PC-3 (cell line): ENCODE data around the gene PKN1. TPM values are rescaled to one million over a fixed set of nuclear protein-coding genes. Genes with fewer than 3 reads are reported as not detected.

ENCODE experiments used
- ATAC-seq: fragments of 200-7000 bp; cut with Tn5 transposase; 2 replicates; pipeline ENCODE4 v1.9.1; 2020; ENCODE audit warnings: mild to moderate bottlenecking, moderate library complexity
- BruUV-seq: library from RNA; stranded (reverse); fragments of 400-500 nt; replicated peaks from 2 replicates; lab custom pipeline; 2021; lab: Mats Ljungman, UMichigan
- CTCF ChIA-PET: fragments of 300-600 bp; sonication (Branson Sonifier 250); formaldehyde crosslinking; loops from one replicate; lab custom pipeline; 2022; ENCODE audit warnings: antibody characterized with exemption; lab: Charles Lee
- POLR2A ChIA-PET: fragments of 300-600 bp; sonication (Branson Sonifier 250); formaldehyde crosslinking; loops from one replicate; lab custom pipeline; 2022; ENCODE audit warnings: antibody characterized with exemption; ENCODE audit not compliant: unreplicated experiment; lab: Charles Lee
- DNase-seq: peaks from one replicate; pipeline ENCODE4 v3.0.0-alpha.2; 2015
- H2AFZ ChIP-seq: fragments of 300-600 bp; sonication (generic); 2 replicates; pipeline ENCODE4 v1.6.0; 2016; ENCODE audit warnings: antibody characterized with exemption, low read length
- H3F3A ChIP-seq: fragments of 300-600 bp; sonication (generic); one replicate; pipeline ENCODE4 v1.6.0; 2017; ENCODE audit warnings: antibody characterized with exemption, low read length, control low read depth, mild to moderate bottlenecking; ENCODE audit not compliant: unreplicated experiment
- H3K27ac ChIP-seq: fragments of 300-600 bp; sonication (generic); 2 replicates; pipeline ENCODE4 v1.5.1; 2016; ENCODE audit warnings: mild to moderate bottlenecking, low read length
- H3K27me3 ChIP-seq: fragments of 300-600 bp; sonication (generic); 2 replicates; pipeline ENCODE4 v1.6.1; 2016; ENCODE audit warnings: low read length, mixed read lengths
- H3K36me3 ChIP-seq: fragments of 300-600 bp; sonication (generic); 2 replicates; pipeline ENCODE4 v1.6.1; 2016; ENCODE audit warnings: low read depth, mixed run types, low read length, mixed read lengths
- H3K4me1 ChIP-seq: fragments of 300-600 bp; sonication (generic); 2 replicates; pipeline ENCODE4 v1.5.1; 2016; ENCODE audit warnings: low read length; ENCODE audit not compliant: insufficient read depth
- H3K4me2 ChIP-seq: fragments of 300-600 bp; sonication (generic); 2 replicates; pipeline ENCODE4 v1.6.0; 2016; ENCODE audit warnings: low read length
- H3K4me3 ChIP-seq: fragments of 300-600 bp; sonication (generic); 2 replicates; pipeline ENCODE4 v1.5.1; 2016; ENCODE audit warnings: mild to moderate bottlenecking, low read length, mixed read lengths
- H3K79me2 ChIP-seq: fragments of 300-600 bp; sonication (generic); 2 replicates; pipeline ENCODE4 v1.6.1; 2017; ENCODE audit warnings: low read length, mixed read lengths
- H3K9ac ChIP-seq: fragments of 300-600 bp; sonication (generic); 2 replicates; pipeline ENCODE4 v1.6.0; 2016; ENCODE audit warnings: mild to moderate bottlenecking, low read length
- H3K9me2 ChIP-seq: fragments of 300-600 bp; sonication (generic); replicated peaks from 2 replicates; pipeline ENCODE4 v1.6.1; 2016; ENCODE audit warnings: mixed run types, low read length, mixed read lengths
- H3K9me3 ChIP-seq: fragments of 300-600 bp; sonication (generic); 2 replicates; pipeline ENCODE4 v1.6.1; 2016; ENCODE audit warnings: low read length, mixed read lengths
- H4K20me1 ChIP-seq: fragments of 300-600 bp; sonication (generic); 2 replicates; pipeline ENCODE4 v1.6.1; 2016; ENCODE audit warnings: low read length, mixed read lengths
- CTCF ChIP-seq: fragments of 300-600 bp; sonication (generic); conservative IDR thresholded peaks from 2 replicates; pipeline ENCODE4 v1.5.1; 2017; ENCODE audit warnings: antibody characterized with exemption, low read depth, mild to moderate bottlenecking, low read length
- EZH2 ChIP-seq: fragments of 300-600 bp; sonication (generic); IDR thresholded peaks from one replicate; pipeline ENCODE4 v1.6.1; 2017; ENCODE audit warnings: antibody characterized with exemption, mild to moderate bottlenecking, low read length; ENCODE audit not compliant: unreplicated experiment
- EZH2phosphoT487 ChIP-seq: fragments of 300-600 bp; sonication (generic); IDR thresholded peaks from 2 replicates; pipeline ENCODE4 v1.6.1; 2018; ENCODE audit warnings: mild to moderate bottlenecking, antibody characterized with exemption, low read length, borderline replicate concordance
- intact Hi-C: fragments of 100-400 bp; cut with micrococcal nuclease; formaldehyde crosslinking; loops from 2 replicates; pipeline ENCODE4 v1.9.0; 2023
- total RNA-seq: library from RNA; depleted of rRNA; stranded (reverse); fragments of >200 nt; gene quantifications from 2 replicates; pipeline ENCODE4 v1.2.3, GENCODE V29; 2014

The PKN1 gene
- total RNA-seq, 1 experiment from 2014 or later, result 186 TPM

GRCh38 chr19:14519245-14519859 is 86.2 kb downstream of the PKN1 start:
- H3K9ac ChIP-seq, result peak overlapping the region; percentile 73
- H3K4me1 ChIP-seq, result peaks cover 40% of the 10 kb centered on the region
- peaks cover 39% of the 10 kb centered on the region for H3K79me2 ChIP-seq
- H3K27ac ChIP-seq, result peak overlapping the region; percentile 93
- peak overlapping the region; percentile 73 for H3K4me2 ChIP-seq
- no peak overlapping the region for H2AFZ ChIP-seq
- H3K4me3 ChIP-seq, result peak overlapping the region; percentile 2; the same call in 1 of the 2 replicates
- H3K36me3 ChIP-seq, result peaks cover 31% of the 10 kb centered on the region
- no peaks in the 10 kb centered on the region for H3K27me3 ChIP-seq
- no peaks in the 10 kb centered on the region for H3K9me3 ChIP-seq
- no peak for DNase-seq
- ChIA-PET CTCF (interaction anchor here (0.9 to 1.0 kb wide), 2 partner anchors 14 to 383 kb away, joined by 3 read pairs; partner anchors contain the start of gene ASF1B), POLR2A (interaction anchor here (0.6 kb wide), 2 partner anchors 9 to 16 kb away, joined by 8 to 20 read pairs; no protein-coding TSS in a partner anchor)
- peaks cover 26% of the 10 kb centered on the region for H3F3A ChIP-seq
- no peaks in the 10 kb centered on the region for H3K9me2 ChIP-seq
- H4K20me1 ChIP-seq, result peaks cover 33% of the 10 kb centered on the region
- BruUV-seq, result no TSS peak
- no peak for TF ChIP-seq EZH2
- no peak for TF ChIP-seq CTCF
- no peak for TF ChIP-seq EZH2phosphoT487
- intact Hi-C loops, result no loop called here
- ATAC-seq, result no peak

DNA sequence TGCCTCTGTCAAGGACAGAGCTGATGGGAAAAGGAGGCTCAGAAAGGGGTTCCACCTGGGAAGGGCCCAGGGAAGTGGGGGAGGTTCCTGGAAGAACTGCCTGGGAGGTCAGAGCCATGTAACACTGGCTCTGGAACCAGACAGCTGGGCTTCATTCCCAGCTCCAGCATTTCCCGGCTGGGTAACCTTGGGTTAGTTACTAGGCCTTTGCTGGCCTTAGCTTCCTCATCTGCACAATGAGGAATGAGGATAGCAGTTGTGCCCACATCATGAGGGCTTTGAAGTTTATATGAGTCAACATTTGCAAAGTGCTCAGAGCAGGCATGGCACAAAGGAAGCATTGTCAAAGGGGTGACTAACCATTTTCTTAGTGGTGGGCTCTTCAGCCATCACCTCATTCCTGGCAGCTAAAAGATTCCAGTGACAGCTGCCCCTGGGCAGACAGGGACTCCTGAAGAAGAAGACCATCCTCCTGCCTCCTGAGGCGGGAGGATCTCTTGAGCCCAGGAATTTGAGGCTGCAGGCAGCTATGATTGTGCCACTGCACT is 86.8 kb downstream of the PKN1 start:
- Histone ChIP-seq H3K9ac (peak overlapping the region; percentile 73), H3K4me1 (peaks cover 34% of the 10 kb centered on the region)

More for the DNA sequence above, 86.8 kb downstream of the PKN1 start:
- ChIA-PET POLR2A (interaction anchor here (0.6 kb wide), 2 partner anchors 10 to 16 kb away, joined by 8 to 20 read pairs; no protein-coding TSS in a partner anchor), CTCF (interaction anchor here (0.9 to 1.0 kb wide), 2 partner anchors 14 to 383 kb away, joined by 3 read pairs; partner anchors contain the start of gene ASF1B)
- Histone ChIP-seq H3K4me2 (peak overlapping the region; percentile 73), H3K27ac (peak overlapping the region; percentile 93), H3K27me3 (no peaks in the 10 kb centered on the region), H2AFZ (no peak overlapping the region), H3K4me3 (peak overlapping the region; percentile 2; the same call in 1 of the 2 replicates), H3F3A (peaks cover 20% of the 10 kb centered on the region), H4K20me1 (peaks cover 27% of the 10 kb centered on the region), H3K36me3 (peaks cover 25% of the 10 kb centered on the region), H3K79me2 (peaks cover 33% of the 10 kb centered on the region), H3K9me2 (no peaks in the 10 kb centered on the region), H3K9me3 (no peaks in the 10 kb centered on the region)
- BruUV-seq, result no TSS peak
- DNase-seq (peak; percentile 98), ATAC-seq (peak; percentile 49)
- no peak for TF ChIP-seq EZH2
- TF ChIP-seq CTCF, result no peak
- TF ChIP-seq EZH2phosphoT487, result no peak
- intact Hi-C loops, result no loop called here
